NCI-H446 (cell line): ENCODE data around the gene TRIM72.
"Not testable (repeated sequence)": the region's sequence is repeated elsewhere in the genome, so short reads cannot be mapped to it uniquely, and the experiment has no call there.

ENCODE experiments used
- DNase-seq, 2 experiments: peaks; one replicate each; lab custom pipeline; 2025; lab: John Stamatoyannopoulos, UW

The TRIM72 gene

GRCh38 chr16:31190818-31191444, 23.0 kb upstream of the TRIM72 start:
- no peak for DNase-seq

- DNase-seq, result no peak
Measured at GRCh38 chr16:31191697-31192428, 22.1 kb upstream of the TRIM72 start.

GRCh38 chr16:31192856-31193642, 20.9 kb upstream of the TRIM72 start:
- no peak for DNase-seq

DNA sequence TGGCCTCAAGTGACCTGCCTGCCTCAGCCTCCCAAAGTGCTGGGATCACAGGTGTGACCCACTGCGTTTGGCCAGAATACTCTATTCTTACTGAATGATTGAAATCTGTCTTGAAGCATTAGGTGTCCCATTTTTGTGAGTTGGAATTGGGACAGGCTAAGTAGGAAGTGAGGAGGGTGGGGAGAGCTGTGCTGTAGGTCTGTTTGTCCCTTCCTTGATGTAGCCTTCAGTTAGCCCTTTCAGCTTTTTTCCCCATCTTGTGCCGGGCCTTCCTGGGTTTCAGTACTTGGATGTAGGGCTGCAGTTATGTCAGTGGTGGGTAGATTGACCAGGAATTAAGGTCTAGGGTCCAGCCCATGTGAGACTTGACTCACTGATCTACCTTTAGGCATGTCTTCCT, 20.0 kb upstream of the TRIM72 start:
- no peak for DNase-seq

- DNase-seq, result no peak
Measured at GRCh38 chr16:31194898-31195297, 19.0 kb upstream of the TRIM72 start.

DNA sequence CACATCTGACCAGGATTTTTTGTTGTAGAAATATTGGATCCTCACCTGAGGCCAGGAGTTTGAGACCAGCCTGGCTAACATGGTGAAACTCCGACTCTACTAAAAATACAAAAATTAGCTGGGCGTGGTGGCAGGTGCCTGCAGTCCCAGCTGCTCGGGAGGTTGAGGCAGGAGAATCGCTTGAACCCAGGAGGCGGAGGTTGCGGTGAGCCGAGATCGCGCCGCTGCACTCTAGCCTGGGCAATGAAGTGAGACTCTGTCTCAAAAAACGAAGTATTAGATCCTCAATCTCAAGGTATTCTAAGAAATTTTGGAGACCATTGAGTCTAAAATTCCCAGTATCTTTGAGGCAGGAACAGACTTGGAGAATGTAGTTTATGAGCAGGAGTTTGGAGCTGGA, 18.1 kb upstream of the TRIM72 start:
- DNase-seq, result not testable (repeated sequence)

DNA sequence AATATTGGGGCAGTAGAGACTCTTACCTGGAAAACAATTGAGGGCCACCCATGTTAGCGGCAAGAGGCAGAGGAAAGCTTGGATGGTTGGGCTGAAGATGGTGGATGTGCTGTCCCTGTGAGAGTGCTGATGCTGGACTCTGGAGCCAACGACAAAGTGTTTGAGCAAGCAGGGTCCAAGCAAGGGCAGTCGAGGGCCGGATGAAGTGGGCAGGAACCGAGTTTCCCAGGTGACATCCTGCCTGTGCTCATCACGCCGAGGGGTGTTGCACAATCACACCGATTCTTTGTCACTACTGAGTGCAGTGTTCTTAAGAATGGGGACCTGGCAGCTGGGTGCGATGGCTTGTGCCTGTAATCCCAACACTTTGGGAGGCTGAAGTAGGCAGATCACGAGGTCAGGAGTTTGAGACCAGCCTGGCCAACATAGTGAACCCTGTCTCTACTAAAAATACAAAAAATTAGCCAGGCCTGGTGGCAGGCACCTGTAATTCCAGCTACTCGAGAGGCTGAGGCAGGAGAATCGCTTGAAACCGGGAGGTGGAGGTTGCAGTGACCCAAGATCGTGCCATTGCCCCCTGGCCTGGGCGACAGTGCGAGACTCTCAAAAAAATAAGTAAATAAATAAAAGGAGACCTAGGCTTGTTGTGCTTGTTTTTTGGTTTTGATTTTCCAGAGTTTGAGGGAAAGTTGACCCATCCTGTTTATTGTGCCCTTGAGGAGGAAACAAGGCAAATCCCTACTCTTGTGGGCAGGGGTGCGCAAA, 17.4 kb upstream of the TRIM72 start:
- DNase-seq, result no peak

- DNase-seq, result no peak
Measured at GRCh38 chr16:31198207-31198882, 15.6 kb upstream of the TRIM72 start.

DNA sequence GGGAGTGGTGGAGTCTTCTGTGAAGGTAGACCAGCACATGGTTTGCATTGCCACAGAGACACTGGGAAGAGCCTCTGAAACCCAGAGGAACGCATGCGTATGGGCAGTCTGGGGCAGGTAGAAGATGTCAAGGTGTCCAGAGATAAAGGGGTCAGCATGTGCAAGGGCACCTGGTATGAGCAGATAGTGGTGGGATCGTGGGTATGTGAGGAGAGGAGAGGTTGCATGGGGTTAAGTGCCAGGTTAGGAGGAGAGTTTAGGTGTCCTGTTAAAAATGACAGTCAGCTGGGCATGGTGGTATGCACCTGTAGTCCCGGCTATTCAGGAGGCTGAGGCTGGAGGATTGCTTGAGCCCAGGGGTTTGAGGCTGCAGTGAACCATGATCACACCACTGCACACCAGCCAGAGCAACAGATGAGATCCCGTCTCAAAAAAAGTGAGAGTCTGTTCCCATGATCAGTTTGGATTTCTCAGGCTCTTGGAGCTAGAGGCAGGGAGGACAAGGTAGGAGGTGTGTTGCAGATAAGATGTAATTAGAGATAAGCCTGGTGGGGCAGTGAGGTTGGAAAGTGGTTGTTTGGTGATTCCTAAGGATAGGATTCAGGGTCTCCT, 14.4 kb upstream of the TRIM72 start:
- no peak for DNase-seq

DNA sequence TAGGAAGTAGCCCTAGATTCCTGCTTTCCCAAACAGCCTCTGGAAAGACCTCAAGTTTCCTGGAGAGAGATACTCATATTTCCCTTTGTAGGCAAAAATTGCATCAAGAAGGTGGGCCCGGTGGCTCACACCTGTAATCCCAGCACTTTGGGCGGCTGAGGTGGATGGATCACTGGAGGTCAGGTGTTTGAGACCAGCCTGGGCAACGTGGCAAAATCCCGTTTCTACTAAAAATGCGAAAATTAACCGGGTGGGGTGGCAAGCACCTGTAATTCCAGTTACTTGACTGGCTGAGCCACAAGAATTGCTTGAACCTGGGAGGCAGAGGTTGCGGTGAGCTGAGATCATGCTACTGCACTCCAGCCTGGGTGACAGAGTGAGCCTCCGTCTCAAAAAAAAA, 13.8 kb upstream of the TRIM72 start:
- DNase-seq, result not testable (repeated sequence)

GRCh38 chr16:31200821-31201568, 12.9 kb upstream of the TRIM72 start:
- no peak for DNase-seq

DNA sequence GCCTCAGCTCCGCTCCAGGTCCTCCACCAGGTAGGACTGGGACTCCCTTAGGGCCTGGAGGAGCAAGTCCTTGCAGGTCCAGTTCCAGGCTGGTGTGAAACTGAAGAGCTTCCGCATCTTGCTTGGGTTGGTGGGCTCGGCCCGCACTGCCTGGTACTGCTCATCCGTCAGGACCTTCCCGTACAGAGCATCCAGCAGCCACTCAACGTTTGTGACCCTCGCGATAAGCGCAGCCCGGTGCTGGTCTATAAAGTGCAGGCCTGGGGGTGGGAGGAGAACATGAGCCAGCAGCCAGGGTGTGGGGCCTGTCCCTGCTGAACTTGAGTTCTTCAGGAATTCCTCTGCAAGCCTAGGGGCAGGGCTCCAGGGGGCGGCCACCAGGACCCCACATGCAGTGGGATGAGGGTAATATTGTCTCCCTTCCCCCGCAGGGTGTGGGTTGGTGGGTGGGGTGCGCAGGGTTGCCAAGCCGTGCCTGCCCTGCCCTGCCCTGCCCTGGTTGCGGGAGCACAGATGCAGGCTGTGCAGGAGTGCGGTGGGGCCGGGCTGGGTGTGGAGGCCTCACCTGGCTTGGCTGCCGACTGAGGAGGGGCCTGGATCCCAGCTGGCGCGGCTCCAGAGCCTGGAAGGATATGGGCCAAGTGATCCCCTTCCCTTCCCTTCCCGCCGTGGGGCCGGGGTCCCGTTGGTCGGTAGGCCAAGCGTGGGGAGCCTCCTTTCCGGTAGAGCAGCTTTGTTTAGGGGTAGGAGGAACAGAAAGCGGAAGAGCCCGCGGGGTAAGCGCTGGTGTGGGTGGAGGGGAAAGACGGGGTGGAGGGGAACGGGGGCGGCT, 12.1 kb upstream of the TRIM72 start:
- DNase-seq, result no peak

DNA sequence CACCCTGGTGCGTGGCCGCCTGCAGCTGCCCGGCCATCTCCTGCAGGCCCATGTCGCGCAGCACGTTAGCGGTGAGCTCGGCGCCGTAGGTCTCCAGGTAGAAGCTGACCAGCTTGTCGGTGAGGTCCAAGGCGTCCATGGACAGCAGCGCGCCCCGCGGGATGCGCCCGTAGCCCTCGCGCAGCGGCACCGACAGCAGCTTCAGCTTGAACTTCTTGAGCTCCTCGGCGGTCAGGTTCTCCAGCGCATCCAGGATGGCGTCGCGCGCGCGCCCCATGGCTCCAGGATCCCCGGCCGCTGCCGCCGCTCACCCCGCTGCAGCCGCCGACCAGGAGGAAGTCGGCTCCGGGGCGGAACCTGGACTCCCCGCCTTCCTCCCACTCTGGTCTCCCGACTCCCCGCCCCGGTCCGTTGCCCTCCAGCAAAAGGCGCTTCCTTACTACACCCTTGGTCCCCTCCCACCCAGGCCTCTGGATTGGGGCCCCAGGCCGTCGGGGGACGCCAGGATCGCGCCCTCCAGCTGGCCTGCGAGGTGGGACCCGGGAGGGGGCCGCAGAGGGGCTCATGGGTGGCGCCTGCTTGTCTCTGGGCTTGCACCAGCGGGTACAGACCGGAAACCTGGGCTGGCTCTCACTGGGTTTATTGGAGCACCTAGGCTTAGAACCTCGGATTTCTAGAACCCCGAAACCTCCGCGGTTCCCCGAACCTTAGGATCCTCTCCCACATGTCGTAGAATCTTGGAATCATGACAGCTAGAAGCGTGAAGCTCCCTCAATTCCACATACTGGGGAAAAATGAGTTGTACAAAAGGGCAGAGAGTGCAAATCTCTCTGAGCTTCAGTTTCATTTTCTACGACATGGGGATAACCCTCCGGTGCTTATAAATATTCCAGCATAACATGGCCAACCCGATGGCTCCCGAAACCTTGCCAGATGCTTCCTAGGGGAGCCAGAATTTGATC, 11.2 kb upstream of the TRIM72 start, which contains the start of gene PYCARD:
TSS of gene PYCARD (minus strand) at position 347 of the 962 bp plus-strand sequence. CDS start at position 277, 70 bp downstream.
- DNase-seq, result no peak

GRCh38 chr16:31204871-31205666, 8.8 kb upstream of the TRIM72 start:
- DNase-seq, result no peak

GRCh38 chr16:31206776-31207175, 7.1 kb upstream of the TRIM72 start:
- no peak for DNase-seq

GRCh38 chr16:31213342-31213741, 577 bp upstream of the TRIM72 start:
- DNase-seq, result no peak

DNA sequence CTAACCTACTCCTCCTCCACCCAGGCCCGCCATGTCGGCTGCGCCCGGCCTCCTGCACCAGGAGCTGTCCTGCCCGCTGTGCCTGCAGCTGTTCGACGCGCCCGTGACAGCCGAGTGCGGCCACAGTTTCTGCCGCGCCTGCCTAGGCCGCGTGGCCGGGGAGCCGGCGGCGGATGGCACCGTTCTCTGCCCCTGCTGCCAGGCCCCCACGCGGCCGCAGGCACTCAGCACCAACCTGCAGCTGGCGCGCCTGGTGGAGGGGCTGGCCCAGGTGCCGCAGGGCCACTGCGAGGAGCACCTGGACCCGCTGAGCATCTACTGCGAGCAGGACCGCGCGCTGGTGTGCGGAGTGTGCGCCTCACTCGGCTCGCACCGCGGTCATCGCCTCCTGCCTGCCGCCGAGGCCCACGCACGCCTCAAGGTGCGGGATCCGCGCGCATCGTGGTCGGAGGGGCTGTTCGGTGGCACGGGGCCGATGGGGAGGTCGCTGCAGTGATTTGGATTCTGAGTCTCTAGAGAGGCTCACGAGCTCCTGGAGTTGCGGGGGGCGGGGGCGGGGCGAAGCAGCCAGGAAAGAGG, 878 bp downstream of the TRIM72 start:
- no peak for DNase-seq
